ENCODE results near the gene GIMAP8.

GIMAP8 gene

DNA sequence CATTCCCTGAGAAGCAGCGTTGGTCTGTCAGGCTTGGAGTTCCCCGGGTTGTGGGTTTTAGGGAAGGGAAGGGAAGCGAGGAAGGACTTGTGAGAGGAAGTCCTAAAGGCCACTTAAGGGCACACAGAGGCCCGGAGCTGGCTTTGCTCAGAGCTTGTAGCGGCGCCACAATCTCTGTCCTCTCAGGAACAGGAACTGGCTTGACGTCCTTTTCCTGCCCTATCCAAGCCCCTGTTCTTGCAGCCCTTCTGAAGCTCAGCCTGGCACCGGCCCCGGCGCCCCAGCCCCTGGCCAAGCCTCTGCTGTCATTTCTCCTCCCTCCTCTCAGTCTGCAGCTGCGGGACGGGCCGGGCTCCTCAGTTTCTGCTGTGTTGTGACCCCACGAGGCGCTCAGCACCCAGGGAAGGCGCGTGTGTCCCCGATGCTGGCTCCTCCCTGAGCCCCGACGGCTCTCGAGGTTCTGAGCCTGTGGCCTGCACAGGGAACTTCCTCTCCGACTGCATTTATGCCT, at the start of gene GIMAP8:
TSS of gene GIMAP8 (plus strand) at position 140 of the 511 bp plus-strand sequence. CDS start 16,069 bp downstream, outside the sequence.
- DNase-seq (ENCODE audit: low spot score) = peak; percentile 85

DNA sequence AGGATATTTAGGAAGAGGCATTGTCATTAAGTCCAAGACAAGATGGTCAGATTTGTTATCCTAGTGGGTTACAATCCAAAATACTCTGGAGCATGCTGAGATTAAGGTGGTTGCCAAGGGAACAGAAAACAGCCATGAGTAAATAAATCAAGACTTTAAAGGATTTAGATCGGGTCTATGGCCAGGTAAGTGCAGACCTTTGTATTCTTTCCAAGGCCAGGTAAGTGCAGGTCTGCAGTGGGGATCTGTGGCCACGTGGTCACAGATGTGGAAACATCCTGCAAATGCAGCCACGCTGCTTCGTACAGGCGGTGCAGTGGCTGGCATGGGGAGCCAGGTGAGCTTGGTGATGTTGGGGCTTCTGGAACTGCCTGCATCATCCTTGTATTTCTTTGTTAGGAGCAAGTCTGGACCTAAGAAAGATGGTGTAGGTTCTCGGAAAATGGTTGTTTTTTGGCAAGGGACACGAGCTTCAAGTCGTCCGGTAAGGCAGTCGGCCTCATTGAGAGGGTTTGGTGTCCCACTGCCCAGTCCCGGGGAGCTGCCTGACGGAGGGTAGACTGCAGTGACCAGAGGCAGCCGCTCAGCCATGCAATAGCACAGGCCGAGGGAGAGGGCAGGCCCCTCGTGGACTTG, 49.5 kb upstream of the GIMAP8 start:
- no peak for DNase-seq (ENCODE audit: low spot score)

DNA sequence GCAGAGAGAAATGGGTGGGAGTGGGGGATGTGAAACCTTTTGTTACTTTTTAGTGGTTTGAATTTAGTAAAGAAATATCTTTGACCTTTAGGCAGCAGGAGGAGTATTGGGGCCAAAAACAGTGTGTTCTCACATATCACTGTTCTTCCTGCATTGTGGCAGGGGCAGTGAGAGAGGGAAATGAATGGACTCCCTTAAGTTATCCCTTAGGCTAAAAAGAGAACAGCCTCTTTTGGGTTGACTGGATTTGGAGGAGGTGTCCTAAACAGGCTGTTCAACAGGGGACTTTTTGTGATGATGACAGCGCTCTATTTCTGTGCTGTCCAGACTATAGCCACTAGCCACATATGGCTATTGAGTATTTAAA, 49.0 kb upstream of the GIMAP8 start:
- no peak for DNase-seq (ENCODE audit: low spot score)

DNA sequence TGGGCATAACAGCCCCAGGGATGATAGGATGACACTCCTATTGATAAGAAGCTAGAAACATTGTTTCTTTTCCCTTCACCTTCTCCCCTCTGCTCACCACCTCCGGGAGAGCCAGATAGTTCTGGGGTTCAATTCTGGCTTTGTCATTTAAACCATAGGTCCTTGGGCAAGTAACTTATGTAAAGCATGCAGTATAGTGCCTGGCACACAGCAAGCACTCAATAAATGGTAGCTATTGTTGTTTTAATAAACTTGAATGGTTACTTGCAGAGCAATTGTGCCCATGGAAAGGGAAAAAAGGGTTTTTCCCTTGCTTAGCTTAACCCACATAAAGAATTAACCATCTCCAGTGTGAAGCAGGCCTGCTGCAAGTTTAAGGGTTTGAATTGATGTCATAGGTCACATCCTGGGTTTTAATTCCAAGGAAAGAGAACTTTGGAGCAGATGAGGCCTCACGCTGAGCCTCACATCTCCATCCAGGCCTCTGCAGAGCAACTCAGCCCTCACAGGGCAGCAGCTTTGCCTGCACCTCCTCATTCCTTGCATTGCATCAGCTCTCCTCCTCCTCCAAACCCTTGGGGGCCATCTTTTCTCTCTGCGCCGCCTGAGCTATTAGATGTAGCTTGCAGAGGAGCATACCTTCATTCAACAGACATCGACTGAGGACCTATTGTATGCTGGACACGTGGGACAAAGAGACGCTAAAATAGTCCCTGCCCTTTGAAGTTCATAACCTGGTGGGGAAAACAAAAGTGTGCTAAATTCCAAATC, 48.4 kb upstream of the GIMAP8 start:
- no peak for DNase-seq (ENCODE audit: low spot score)

DNA sequence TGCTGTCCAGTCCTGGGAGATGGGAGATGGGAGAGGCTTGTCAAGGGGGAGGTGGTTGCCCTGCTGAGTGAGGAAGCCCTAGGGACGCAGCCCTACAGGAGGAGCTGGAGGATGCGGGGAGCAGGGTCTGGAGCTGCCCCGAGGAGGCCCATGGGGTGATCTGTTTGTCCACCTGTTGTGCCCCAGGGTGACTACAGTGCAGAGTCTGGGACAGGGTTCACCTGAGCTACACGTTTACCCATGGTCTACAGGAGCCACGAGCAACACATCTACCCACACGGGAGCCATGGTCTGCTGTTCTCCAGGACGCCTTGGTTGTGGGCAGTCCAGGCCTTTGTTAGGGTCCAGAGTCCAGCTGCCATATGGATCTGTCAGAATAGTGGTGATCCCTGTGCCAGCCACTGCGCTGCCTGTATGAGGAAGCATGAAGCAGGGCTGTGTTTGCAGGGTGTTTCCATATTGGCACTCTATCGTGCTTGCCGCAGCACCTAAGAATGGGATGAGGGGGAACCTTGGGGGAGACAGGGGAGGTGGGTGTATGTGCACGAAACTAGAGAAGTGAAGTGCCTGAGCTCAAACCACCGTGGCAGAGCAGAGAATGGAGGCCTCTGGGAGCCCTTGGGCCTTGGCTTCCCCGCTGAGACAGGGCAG, 47.6 kb upstream of the GIMAP8 start:
- DNase-seq (ENCODE audit: low spot score) = no peak

DNA sequence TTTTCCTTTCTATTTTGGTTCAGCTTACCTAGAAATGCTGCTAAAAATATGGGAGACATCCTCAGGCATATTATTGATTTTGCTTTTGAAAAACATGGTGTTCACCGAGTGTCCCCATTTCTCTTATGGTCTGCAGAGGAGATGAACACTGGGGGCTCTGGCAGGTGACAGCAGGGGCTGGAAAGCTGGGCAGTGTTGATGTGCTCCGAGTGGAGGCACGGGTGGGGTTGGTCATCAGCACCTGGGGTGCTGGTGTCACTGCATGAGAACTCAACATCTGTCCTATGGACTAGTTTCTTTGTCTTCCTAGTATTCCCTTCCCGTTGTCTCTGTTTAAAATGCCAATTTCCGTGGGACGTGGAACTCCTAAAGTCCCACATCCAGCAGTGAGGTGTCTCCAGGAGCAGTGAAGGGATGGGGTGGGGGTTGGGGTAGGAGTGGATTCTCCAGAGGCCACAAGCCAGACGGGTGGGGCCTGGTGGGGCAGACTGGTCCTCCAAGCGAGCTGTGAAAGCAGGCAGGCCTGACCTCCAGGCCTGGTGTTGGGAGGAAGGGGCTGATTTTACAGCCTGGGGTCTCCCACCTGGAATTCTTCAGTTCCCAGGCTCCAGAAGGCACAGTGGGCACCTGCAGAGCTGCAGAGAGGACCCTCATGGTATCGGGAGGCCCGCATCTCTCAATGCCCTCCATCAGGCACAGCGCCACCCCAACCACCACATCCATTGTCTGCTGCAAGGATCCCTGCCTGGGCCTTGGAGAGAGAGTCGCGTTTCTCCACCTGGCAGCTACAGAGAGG, 46.9 kb upstream of the GIMAP8 start:
- DNase-seq (ENCODE audit: low spot score) = no peak

DNA sequence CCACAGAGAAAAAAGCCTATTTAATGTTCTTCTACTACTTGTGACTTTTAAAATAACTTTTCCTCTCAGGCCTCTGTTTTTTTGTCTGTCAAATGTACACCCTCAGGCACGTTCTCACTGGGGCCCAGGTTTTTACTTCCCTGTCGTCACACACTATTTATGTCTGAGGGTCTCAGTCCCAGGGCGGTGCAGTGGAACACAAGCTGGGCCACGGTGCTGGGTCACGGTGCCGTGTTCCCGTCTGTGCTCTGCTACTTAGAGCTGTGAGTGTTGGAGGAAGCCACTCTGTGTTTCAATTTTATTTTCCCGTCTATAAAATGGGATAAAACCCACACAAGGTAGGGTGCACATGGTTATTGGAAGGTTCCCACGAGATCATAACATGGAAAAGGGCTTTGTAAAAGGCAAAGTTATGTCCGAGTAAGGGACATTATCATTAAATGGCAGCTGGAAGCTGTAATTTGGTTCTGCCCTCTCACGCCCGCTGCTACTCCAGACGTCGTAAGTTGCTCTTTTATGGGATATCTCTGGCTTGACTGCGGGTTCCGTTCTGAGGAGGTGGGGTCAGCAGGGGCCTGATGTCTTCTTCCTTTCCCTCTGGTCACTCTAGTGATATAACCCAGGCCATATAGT, 46.1 kb upstream of the GIMAP8 start:
- no peak for DNase-seq (ENCODE audit: low spot score)

DNA sequence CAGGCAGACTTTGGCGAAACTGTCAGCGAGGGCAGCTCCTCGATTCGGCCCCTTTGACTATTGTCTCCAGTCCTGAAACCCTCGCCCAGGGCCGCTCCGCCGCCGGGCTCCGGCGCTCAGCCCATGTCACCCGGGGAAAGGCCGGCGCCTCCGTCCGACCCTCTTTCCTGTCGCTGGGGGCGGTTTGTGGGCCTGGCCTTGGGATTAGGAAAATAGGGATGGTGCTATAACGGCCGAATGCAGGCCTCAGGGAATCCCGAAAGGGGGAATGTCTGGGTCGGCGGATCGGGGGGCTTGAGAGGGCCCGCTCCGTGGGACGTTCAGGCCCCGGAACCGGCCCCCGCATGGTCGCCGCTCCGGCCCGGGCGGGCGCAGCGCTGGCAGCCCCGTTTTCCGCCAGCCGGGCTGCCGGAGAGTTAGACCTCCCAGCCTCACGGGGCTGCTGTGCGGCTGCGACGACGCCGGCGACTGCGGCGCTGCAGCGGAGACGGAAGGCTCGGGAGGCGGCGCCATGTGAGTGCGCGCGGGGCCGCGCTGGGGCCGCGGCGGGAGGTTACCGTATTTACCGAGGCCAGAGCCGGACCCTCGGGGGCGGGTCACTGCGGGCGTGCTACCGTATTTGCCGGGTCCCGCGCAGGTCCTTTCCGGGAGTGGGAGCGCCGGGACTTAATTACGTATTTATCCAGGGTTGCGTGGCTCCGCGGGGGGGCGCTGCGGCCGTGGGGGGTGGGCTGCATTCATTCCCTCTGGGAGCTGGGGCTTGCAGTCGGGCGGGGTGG, 45.4 kb upstream of the GIMAP8 start:
- DNase-seq (ENCODE audit: low spot score) = peak; percentile 73

DNA sequence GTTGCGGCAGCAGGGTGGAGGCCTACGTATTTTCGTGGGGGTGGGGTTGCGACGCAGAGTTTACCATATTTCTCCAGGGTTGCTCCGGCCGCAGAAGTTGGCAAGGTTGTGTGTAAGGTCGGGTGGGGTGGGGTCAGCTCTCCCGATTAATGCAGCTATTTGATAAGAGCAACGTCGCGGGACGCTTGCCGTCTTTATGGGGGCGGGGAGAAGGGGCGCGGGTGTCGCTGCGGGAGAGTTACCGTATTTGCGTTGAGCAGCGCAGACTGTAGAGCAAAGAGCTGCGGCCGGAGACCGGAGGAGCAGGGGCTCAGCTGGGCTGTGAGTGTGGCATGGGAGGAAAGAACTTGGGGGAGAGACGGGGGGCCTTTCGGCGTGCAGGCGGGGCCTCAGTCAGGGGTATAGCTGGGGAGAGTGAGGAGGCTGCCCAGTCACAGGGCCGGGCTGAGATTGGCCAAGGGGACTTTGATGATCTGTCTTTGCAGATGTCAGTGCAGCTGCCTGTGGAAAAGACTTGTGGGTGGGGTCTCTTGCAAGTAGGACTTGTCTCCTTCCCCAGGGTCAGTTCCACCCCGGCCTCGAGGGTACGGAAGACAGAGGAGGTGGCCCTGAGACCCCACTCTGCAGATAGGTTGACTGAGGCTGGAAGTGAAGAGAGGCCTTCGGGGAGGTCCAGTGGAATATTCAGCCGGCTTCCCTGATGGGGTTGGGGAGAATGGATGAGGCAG, 44.7 kb upstream of the GIMAP8 start:
- no peak for DNase-seq (ENCODE audit: low spot score)

DNA sequence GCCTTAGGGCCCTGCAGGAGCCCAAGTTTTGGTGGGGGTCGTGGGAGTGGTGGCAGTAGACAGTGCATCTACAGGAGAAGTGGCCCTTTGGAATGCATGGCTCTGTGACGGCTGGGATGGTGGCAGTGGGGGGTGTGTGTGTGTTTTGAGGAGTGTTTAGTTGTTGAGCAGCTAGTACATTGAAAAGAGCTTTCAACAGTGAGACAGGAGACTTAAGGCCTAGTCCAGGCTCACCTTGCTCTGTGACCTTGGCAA, 44.2 kb upstream of the GIMAP8 start:
- DNase-seq (ENCODE audit: low spot score) = no peak

DNA sequence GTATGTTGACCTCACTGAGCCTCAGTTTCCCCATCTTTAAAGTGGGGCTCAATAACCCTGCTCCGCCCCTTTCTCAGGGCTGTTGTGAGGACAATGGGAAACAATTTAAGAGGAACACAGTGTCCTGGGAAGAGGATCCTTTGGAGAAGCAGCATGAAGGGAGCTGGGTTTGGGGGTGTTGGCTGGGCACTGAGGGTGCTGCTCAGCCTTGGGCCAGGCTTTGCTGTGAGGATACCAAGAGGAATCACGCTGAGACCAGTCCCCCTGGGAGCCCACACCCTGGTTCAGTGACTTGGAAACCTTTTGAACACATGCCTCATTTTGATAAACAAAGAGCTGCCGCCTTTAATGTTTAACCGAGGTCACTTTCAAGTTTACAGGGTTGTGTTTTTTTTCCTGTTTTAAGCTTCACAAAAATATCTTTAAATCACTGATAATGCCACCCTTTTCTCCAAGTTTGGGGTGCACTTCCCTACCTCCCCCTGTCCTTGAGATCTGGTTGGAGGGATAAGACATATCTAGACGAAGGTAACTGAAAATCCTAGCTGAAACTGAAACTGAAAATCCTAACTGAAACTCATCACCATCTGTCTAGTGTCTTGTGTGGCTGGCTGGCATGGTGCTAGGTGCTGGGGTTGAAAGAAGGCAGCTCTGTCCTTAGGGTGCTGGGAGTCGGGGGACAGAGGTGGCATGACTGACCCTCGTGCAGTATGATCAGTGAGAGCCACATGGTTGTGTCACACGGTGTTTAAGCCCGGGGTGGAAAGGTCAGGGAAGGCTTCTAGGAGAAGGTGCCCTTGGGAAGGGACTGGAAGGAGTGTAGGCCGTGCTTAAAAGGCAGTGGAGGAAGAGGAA, 43.6 kb upstream of the GIMAP8 start:
- no peak for DNase-seq (ENCODE audit: low spot score)

DNA sequence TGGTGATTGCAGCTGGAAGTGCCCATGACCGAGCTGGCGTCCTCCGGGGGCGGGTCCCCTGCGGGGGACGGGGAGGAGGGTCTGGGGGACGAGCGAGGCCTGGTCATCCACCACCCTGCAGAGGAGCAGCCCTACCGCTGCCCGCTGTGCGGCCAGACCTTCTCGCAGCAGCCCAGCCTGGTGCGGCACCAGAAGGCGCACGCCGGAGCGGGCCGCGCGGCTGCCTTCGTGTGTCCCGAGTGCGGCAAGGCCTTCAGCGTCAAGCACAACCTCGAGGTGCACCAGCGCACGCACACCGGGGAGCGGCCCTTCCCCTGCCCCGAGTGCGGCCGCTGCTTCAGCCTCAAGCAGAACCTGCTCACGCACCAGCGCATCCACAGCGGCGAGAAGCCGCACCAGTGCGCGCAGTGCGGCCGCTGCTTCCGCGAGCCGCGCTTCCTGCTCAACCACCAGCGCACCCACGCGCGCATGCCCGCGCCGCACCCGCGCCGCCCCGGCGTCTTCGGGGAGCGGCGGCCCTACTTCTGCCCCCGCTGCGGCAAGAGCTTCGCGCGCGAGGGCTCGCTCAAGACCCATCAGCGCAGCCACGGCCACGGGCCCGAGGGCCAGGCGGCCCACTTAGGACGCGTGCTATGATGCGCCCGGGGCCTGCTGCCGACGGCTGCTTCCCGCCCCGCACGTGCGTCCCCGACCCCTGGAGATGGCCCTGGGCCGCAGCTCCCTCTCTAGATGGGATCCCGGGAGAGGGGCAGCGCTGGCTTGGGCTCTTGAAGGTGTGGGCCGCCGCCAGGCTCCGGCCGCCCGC, 42.6 kb upstream of the GIMAP8 start:
- no peak for DNase-seq (ENCODE audit: low spot score)

DNA sequence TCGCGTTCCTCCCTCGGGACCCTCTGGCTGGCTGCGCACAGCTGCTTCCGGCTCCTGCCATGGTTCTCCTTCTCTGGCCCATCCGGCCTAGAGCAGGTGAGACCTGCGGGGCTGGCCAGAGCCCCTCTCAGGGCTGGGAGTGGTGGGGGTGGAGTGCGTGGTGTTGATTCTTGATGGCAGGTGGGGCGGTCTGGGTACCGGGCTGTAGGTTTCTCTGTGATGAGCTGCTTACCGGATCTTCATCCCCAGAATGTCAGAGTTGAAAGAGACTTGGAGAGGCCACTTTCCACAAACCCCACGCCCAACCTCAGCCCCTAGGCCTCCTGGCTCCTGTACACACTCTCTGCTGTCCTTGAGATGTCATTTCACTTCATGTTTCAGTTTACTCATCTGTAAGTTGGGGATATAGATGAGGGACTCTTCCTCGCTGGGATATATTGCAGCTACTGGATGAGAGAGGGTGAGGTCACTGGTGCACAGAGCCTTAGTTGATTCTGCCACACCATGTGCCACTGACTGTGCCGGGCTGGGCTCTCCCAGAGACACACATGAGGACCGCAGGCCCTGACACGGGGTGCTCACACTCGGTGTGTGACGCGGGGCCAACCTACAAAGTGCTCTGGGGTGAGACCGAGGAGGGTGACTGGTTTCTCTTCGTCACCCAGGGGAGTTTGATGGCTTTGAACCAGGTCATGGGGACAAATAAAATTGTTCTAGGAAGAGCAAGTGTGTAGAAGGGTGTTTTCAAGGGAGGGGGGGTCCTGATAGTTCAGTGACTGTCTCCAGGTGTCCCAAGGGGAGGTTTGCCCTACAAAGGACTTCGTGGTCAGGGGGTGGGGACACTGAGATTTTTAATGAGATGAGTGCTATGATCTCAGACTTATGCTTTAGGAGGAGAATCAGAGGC, 41.8 kb upstream of the GIMAP8 start:
- no peak for DNase-seq (ENCODE audit: low spot score)

DNA sequence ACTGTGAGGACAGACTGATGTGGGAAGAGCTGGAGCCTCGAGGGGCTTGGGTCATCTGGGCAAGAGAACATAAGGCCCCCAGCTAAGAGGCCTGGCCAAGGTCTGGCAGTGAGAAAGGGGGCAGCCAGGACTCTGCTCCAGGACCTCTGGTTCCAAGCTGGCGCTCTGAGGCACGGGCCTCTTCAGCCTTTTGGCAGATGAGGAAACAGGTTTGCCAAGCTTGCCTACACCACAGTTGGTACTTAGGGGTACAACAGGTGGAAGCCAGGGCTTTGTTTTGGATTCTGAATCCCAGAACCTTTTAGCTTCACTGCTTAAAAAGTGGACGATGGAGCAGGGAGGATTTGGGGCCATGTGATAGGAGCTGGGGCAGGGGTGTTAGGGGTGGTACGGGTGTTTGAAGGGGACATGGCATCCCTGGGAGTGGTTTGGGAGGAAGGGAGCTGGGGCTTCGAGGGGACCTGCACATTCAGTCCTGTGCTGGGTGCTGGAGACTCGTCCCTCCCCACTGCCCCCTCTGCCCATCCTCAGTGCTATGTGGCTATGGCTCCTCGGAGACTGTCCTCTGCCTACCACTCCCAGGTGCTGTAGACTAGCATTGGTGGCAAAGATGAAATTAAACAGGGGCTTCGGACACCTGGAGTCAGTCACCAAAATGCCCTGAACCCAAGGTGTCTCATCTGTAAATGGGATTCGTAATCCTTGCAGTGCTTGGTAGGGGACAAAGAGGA, 41.0 kb upstream of the GIMAP8 start:
- no peak for DNase-seq (ENCODE audit: low spot score)

DNA sequence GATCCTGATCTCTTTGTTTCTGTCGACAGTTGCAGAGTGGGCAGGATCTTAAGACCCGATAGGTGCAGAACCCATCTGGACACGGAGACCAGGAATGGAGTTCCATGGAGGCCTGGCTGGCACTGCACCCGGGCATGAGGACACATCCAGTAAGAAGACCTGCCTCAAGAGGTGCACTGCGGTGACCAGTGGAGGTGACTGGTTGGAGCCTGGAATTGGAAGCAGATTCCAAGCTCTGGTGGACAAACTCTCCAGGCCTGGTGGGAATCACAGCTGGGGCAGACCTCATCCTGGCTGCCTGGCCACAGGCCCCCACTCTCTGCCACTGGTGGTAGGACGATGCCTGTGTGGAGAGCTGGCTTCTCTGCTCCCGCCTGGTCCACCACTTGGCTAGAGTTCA, 40.3 kb upstream of the GIMAP8 start:
- no peak for DNase-seq (ENCODE audit: low spot score)

DNA sequence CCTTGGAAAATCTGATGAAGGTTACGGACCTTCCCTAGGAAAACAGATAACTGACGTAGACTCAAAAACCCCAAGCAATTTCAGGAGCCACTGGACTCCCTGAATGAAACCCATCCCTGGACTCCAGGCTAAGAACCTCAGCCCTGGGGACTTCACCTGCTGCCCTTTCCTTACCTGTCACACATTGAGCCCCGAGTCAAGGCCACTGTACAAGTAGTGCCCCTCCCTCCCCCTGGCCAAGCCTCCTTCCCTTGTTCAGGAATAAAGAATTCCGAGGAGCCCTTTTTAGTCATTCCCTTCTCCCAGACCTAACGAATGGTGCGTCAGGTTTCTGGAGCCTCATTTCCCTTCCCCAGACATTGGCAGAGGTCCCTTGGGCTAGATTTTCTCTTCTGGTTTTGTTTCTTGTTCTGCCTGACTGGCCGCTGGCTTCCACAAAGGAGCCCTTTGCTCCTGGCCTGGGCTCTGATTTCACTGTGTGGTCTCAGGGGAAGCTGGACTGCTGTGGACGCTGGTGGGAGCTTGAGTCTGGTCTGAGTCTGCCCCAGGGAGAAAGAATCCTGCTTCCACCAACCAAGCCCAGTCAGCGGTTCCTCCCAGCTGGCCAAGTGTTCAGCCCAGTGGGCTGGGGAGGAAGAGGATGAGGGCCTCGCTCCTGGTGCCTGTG, 39.6 kb upstream of the GIMAP8 start:
- DNase-seq (ENCODE audit: low spot score) = no peak
